HCT116 (cell line): Measurements from ENCODE around the gene IL9.

ENCODE experiments used
- CEBPB ChIP-seq: IDR thresholded peaks from 2 replicates; pipeline ENCODE4 v1.6.1; 2012; ENCODE audit warnings: low read depth
- EZH2 ChIP-seq: fragments of 200-600 bp; sonication (generic); IDR thresholded peaks from 2 replicates; pipeline ENCODE4 v1.6.1; 2017; ENCODE audit warnings: antibody characterized with exemption, mixed run types
- EZH2phosphoT487 ChIP-seq: fragments of 200-600 bp; IDR thresholded peaks from 2 replicates; pipeline ENCODE4 v1.6.1; 2018; ENCODE audit warnings: antibody characterized with exemption, borderline replicate concordance
- JUND ChIP-seq: IDR thresholded peaks from 2 replicates; pipeline ENCODE4 v1.6.1; 2012
- POLR2A ChIP-seq: IDR thresholded peaks from 2 replicates; pipeline ENCODE4 v1.7.0; 2011; ENCODE audit warnings: borderline replicate concordance; ENCODE audit not compliant: insufficient read depth, insufficient read length; ENCODE audit errors: extremely low read depth
- POLR2AphosphoS5 ChIP-seq: IDR thresholded peaks from 2 replicates; pipeline ENCODE4 v1.6.1; 2011; ENCODE audit warnings: mild to moderate bottlenecking, low read depth, low read length, moderate library complexity
- RAD21 ChIP-seq: IDR thresholded peaks from 2 replicates; pipeline ENCODE4 v1.6.1; 2012; ENCODE audit warnings: low read depth, mild to moderate bottlenecking
- SP1 ChIP-seq: IDR thresholded peaks from 2 replicates; pipeline ENCODE4 v1.6.1; 2012; ENCODE audit warnings: low read depth
- YY1 ChIP-seq: IDR thresholded peaks from 2 replicates; pipeline ENCODE4 v1.6.1; 2011; ENCODE audit warnings: low read length, low read depth, moderate library complexity, mild to moderate bottlenecking; ENCODE audit not compliant: insufficient replicate concordance; ENCODE audit errors: extremely low read depth
- TF ChIP-seq, protein P1 (sequence below), 3 experiments: fragments of 200-600 bp in 1 of 3; sonication (generic) in 1 of 3; IDR thresholded peaks in 2 of 3; conservative IDR thresholded peaks in 1 of 3; 2 replicates each; pipeline ENCODE4 v1.5.1; 2012 to 2017; ENCODE audit warnings: low read depth in 2 of 3, low read length in 2 of 3, antibody characterized with exemption in 1 of 3, borderline replicate concordance in 1 of 3, control low read depth in 1 of 3, mild to moderate bottlenecking in 1 of 3, mixed read lengths in 1 of 3, mixed run types in 1 of 3, moderate library complexity in 1 of 3; ENCODE audit not compliant: insufficient read depth in 1 of 3

DNA sequence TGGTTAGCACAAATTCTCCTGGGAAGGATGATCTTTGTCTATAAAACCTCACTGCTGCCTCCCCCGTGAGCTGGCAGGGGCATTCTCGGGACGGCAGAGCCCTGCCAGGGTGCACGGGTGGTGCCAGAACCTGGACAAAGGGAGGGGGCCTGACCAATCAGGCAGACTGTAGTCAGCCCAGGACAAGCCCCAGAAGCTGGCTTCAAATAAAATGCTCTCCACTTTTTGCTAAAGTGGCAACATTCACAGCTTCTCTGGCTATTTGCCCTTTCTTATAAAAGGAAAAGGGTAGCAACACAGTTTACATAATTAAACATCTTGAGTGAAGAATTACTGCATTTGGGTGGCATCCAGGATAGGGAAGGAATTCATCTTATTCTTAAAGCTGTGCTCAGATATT lies 14.4 kb downstream of the IL9 start:
- TF ChIP-seq POLR2A (no peak), YY1 (no peak), POLR2AphosphoS5 (no peak), JUND (no peak), SP1 (no peak), EZH2phosphoT487 (no peak), CEBPB (no peak), EZH2 (no peak), RAD21 (no peak)
- TF ChIP-seq, protein P1, sequence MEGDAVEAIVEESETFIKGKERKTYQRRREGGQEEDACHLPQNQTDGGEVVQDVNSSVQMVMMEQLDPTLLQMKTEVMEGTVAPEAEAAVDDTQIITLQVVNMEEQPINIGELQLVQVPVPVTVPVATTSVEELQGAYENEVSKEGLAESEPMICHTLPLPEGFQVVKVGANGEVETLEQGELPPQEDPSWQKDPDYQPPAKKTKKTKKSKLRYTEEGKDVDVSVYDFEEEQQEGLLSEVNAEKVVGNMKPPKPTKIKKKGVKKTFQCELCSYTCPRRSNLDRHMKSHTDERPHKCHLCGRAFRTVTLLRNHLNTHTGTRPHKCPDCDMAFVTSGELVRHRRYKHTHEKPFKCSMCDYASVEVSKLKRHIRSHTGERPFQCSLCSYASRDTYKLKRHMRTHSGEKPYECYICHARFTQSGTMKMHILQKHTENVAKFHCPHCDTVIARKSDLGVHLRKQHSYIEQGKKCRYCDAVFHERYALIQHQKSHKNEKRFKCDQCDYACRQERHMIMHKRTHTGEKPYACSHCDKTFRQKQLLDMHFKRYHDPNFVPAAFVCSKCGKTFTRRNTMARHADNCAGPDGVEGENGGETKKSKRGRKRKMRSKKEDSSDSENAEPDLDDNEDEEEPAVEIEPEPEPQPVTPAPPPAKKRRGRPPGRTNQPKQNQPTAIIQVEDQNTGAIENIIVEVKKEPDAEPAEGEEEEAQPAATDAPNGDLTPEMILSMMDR (IDR thresholded peaks at IDR 0.05 in 2 of 3, conservative IDR thresholded peaks at IDR 0.05 in 1 of 3; ENCODE audit: borderline replicate concordance in 1 of 3, insufficient read depth in 1 of 3, low read depth in 2 of 3, low read length in 2 of 3), result no peak
